Measurements from ENCODE around the gene KRTAP9-6.

The KRTAP9-6 gene

DNA sequence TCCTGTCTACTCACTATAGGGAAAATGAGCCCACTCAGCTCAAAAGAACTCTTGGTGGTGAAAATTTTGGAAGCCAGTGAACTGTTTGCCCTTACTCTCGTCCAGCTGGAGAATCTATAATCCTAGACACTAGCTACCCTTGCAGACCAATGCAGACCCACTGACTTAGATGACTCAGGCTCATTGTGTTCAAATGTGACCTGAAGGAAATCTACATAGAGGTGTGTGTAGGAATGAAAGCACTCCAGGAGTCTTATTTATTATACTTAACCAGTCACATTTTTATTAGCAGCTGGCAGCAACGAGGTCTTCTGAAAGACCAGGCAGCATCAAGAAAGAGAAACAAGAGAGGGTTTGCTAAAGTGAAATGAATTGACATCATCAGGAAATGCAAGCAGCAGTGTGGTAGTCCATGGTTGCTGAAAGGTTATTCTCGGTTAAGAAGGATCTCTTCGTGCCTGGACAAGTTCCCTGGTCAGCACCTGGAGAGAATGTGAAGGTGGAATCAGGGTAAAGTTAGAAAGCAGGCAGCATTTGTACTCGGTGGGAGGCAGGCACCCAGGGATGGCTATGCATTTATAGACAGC lies 36.1 kb downstream of the KRTAP9-6 start:
- TF ChIP-seq GATA2 (IDR thresholded peaks at IDR 0.05; ENCODE audit: low read depth, low read length) (no peak), GATA3 (IDR thresholded peaks at IDR 0.05; ENCODE audit: low read depth, low read length) (no peak)

DNA sequence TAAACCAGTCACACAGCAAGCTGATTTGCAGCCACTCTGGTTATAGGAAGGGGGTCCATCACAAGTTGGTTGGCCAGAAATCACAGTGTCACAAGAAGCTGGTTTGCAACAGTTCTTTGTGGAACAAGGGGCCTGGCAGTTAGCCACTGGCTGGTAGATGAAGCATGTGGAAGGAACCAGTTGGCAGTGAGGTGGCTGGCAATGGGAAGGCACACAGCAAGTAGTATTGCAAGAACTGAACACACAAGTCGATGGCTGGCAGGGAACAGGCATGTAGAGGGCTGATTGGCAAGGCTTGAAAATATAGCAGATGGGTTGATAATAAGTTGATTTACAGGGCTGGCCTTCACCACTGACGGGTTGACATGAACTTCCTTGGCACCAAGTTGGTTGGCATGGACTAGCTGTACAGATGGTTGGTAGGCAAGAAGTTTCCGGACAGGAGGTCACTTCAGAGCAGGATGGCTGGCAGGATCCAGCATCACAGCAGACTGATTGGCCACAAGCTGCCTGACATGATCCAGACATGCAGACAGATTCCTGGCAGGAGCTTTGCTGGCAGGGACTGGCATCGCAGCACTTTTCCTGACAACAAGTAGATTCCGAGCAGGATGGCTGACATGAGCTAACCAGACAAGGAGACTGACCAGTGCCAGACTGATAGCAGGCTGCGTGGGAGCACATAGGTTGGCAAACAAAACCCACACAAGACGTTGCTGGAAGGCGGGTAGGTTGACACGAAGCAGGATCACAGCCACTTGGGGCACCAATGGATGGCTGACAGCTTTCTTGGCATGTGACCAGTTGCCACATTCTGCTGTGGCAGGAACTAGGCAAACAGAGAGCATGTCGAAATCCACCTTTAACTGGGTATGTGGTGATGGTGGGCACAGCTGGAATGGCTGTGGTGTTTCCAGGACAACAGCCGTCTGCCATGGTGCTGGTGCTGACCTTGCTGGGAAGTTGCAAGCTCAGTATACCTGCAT lies 37.0 kb downstream of the KRTAP9-6 start, which contains the start of gene KRTAP29-1:
Gene KRTAP29-1, minus strand, starts transcription at position 936 of the 986 bp plus-strand sequence. Its CDS starts 0 bp downstream, at position 936.
- no peak for TF ChIP-seq GATA2 (IDR thresholded peaks at IDR 0.05; ENCODE audit: low read depth, low read length)
- TF ChIP-seq GATA3 (IDR thresholded peaks at IDR 0.05; ENCODE audit: low read depth, low read length), result no peak

DNA sequence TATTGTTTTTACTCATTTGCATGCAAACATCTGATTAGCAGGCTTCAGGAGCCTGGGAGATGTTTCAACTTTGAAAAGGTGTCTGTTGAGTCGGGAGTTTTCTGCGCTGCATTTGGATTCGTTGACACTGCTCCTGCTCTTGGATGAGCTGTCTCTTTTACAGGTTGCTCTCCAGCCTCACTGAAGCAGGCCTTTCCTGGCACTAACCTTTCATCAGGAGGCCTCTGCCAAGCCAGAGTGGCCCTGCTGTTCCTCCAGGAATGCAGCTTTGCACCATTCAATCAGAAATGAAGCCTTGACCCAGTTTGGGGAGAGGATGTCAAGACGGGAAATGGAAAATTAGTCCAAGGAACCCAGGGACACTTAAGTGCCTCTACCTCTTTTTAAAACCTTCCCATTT lies 37.8 kb downstream of the KRTAP9-6 start:
- TF ChIP-seq GATA2 (IDR thresholded peaks at IDR 0.05; ENCODE audit: low read depth, low read length) (no peak), GATA3 (IDR thresholded peaks at IDR 0.05; ENCODE audit: low read depth, low read length) (no peak)

DNA sequence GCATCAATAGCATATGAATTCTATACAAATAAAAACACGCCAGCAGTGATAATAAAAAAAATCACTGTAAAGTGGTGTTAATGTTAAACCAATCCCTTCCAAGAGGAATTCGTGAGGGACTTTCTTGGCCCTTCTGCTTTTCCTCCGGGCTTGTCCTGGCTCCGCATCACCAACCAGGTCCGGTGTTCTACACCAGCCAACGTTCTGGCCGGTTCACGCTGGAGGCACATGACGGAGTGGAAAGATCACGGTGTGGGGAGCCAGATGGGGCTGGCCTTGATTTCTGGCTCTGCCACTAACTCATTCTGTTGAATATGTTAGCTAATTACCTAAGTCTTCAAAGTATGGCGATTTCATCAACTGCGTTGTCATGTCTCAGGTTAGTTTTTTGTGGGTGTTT lies 38.9 kb downstream of the KRTAP9-6 start:
- TF ChIP-seq GATA3 (IDR thresholded peaks at IDR 0.05; ENCODE audit: low read depth, low read length), result no peak
- TF ChIP-seq GATA2 (IDR thresholded peaks at IDR 0.05; ENCODE audit: low read depth, low read length), result no peak

DNA sequence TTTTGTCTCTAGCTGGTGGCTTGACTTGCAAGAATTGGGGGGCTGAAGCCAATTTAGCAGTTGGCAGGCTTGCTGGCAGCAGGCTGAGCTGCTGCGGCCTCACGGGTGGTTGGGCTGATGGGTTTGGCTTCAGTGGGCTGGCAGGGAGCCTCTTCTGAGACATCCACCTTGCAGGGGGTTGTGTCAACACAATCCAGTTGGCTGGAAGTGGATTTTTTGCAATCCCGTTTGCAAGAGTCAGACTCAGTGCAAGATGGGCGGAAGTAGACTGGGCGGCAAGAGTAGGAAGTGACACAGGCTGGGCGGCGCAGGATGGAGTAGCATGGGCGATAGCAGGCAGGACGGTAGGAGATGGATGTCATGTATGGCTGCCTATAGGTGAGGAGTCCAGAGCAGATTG lies 42.5 kb downstream of the KRTAP9-6 start:
- TF ChIP-seq GATA3 (IDR thresholded peaks at IDR 0.05; ENCODE audit: low read depth, low read length) (no peak), GATA2 (IDR thresholded peaks at IDR 0.05; ENCODE audit: low read depth, low read length) (no peak)

DNA sequence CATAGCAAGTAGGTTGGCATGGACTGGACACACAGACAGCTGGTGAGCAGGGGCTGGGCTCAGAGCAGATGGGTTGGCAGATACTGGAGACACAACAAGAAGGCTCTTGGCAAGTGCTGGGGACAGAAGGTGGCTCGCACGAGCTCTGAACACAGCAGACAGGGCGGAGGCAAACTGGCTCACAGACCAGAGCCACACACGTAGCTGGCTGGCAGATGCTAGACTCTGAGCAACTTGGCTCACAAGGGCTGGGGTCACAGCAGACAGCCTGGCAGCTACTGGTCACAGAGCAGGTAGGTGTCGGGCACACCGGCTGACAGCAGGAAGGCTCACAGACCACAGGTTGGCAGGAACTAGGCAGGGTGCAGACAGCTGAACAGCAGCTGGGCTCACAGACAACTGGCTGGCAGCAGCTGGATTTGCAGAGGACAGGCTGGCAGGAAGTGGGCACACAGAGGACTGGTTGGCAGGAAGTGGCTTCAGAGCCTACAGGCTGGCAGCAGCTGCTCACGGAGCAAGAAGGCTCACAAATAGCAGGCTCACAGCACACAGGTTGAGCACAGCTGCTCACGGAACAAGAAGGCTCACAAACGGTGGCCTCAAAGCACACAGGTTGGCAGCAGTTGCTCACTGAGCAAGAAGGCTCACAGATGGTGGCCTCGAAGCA lies 43.2 kb downstream of the KRTAP9-6 start:
- no peak for TF ChIP-seq GATA2 (IDR thresholded peaks at IDR 0.05; ENCODE audit: low read depth, low read length)
- no peak for TF ChIP-seq GATA3 (IDR thresholded peaks at IDR 0.05; ENCODE audit: low read depth, low read length)

DNA sequence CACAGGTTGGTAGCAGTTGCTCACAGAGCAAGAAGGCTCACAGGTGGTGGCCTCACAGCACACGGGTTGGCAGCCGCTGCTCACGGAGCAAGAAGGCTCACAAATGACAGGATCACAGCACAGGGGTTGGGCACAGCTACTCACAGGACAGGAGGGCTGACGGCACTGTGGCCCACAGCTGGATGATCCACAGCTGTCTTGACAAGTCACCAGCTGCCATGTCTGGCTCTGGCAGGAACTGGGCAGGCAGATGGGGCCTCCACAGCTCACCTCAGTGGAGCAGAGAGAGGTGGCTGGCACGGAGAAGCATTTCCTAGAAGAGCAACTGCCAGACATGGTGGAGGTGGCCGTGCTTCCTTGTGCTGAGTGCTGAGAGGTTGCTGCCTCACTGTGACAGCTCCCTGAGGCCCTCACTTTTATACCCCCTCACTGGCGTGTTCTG lies 43.8 kb downstream of the KRTAP9-6 start, which contains the start of gene KRTAP16-1:
Gene KRTAP16-1, minus strand, starts transcription at position 392 of the 442 bp plus-strand sequence. Its CDS starts 56 bp downstream, at position 336.
- TF ChIP-seq GATA3 (IDR thresholded peaks at IDR 0.05; ENCODE audit: low read depth, low read length), result no peak
- no peak for TF ChIP-seq GATA2 (IDR thresholded peaks at IDR 0.05; ENCODE audit: low read depth, low read length)

DNA sequence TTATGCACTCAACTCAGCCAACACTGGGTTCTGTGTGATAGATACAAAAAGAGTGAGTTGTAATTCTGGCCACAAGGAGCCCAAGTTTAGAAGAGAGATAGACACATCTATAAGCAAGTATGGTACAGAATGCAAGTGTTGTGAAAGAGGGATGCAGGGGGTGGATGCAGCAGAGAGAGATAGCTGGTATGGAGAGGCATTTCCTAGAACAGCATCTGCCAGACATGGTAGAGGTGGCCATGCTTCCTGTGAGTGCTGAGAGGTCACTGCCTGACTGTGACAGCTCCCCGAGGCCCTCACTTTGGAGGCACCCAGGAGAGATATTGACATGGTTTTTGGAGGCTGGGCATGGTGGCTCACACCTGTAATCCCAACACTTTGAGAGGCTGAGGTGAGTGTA lies 45.9 kb downstream of the KRTAP9-6 start:
- TF ChIP-seq GATA2 (IDR thresholded peaks at IDR 0.05; ENCODE audit: low read depth, low read length) (no peak), GATA3 (IDR thresholded peaks at IDR 0.05; ENCODE audit: low read depth, low read length) (no peak)

DNA sequence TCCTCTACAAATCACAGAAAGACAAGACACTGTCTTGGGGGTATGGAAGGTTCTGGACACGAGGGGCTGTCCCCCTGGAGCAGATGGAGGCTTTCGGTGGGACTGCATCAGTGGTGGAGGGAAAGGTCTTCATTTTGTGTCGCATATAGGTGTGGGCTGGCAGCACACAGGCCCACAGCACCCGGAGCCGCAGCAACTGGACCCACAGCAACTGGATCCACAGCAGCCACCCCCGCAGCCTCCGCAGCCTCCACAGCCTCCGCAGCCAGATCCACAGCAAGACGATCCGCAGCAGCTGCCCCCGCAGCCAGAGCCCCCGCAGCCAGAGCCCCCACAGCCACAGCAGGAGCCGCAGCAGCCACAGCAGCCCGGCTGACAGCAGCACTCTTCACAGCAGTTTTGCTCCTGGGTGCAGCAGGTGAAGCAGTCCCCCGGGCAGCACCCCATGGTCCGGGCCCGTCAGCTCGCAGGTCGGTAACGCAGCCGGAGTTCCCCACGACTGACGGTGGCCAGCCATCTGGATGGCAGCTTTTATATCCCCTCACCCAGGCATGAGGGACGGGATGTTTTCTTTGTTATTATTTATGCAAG lies 50.1 kb downstream of the KRTAP9-6 start, which contains the start of gene KRTAP17-1:
Gene KRTAP17-1, minus strand, starts transcription at position 507 of the 591 bp plus-strand sequence. Its CDS starts 60 bp downstream, at position 447.
- TF ChIP-seq GATA2 (IDR thresholded peaks at IDR 0.05; ENCODE audit: low read depth, low read length), result no peak
- TF ChIP-seq GATA3 (IDR thresholded peaks at IDR 0.05; ENCODE audit: low read depth, low read length), result no peak

Measured in SH-SY5Y (cell line).